AG20443 (cell line): ENCODE measurements around the gene BTBD16.

ENCODE experiments used
- DNase-seq: peaks from one replicate; pipeline ENCODE4 v3.0.0; 2012; ENCODE audit warnings: low spot score, mixed read lengths

BTBD16 gene

GRCh38 chr10:122374237-122374858, 103.3 kb downstream of the BTBD16 start, which contains the start of gene PLEKHA1:
Gene PLEKHA1 (plus strand): TSS chr10:122374708. CDS start chr10:122393201, 18,493 bp downstream.
- peak; percentile 99 for DNase-seq

DNA sequence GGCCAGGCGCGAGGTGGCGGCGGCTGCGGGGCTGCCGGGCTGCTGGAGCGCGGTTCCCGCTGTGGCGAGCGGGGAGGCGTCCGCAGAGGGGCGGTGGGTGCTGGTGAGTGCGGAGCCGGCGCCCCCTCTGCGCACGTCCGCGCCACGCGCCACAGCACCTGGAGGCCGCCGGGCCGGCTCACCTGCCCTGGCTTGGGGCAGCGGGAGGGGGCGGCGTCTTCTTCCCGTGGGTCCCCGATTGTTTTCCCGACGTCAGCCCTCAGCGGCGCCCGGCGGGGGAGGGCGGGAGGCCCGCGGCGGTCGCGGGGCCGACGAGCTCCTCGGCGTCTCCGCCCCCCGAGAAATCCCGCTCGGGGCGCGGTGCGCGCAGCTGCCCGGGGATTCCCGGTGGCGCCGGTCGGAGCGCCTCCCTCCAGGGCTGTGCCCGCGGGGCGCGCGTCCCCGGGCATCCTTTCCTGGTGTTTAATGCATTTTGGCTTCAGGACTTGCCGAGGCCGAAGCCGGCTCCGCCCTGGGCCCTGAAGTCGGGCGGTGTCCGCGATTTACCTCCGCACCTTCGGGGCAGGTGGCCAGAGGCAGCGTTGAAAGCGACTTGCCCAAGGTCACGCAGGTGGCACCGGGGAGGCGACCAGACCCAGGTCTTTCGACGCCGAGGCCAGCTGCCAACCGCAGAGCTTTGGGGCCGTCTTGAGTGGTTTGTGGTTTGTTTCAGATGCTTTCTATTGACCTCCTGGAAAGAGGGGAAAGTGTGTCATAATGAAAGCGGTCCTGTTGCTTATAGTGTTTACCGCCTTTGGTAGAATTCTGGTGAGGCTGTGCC, 104.0 kb downstream of the BTBD16 start:
- DNase-seq, result peak; percentile 83

DNA sequence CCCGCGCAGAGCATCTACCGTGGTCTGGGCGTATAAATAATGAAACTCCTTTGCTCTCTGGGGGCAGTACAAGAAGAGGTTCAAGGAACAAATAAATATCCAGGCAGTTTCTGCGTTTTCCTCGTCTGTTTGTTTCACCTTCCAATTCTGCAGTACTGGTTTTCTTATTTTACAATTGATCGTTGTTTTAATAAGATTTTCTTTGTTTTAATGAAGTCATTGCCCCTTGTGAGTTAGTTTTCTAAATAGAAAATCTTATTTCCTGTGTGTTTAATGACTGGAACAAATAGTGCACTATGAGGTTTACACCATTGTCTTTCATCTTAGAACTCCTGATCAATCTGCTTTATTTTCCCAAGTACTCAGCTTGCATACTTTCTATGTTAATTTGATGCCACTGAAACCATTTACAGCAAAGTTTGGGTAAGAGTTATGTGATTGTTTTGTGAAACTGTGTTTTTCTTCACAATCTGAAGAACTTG, 104.6 kb downstream of the BTBD16 start:
- no peak for DNase-seq

DNA sequence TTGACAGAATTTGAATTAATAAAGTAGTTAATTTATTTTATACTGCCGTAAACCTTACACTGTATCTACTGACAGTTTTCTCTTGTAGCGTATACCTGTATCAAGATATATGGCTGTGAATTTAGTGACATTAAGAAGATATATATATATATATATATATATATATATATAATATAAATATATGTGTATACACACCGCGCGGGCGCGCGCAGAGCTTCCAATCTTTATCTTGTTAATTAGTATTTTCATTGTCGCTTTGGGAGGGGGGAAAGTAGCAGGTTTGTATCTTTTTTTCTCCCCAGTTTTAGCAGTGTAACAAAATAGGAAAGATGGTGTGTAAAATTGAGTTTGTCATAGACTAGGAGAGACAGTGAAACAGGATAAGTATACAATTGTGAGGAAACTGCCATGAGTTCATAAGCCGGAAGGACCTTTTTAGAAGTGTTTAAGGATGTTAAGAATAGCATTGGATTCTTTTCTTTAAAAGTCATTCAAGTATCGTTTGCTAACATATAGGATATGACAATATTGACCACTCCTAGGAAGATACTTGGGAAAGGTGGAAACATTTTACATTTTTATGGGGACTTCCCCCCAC, 105.4 kb downstream of the BTBD16 start:
- no peak for DNase-seq

DNA sequence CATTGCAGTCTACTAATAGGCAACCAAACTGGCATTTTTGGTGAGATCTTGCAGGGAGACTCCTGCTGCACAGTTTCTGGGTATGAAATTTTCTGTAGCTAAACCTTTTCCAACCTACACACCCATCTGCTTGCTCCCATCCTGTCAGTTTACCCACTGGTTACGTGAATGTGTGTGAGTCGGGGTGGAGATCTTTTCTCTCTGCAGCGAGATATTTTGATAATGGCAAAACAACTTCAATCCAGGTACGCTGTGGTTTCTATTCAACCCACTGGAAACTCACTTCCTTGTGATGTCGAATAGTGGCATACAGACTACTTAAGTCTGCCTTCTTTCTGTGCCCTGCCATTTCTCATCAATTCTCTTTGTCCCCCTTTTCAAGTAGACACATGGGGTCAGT, 107.9 kb downstream of the BTBD16 start:
- DNase-seq, result no peak

- no peak for DNase-seq
Measured at GRCh38 chr10:122379537-122379936, 108.4 kb downstream of the BTBD16 start.

- no peak for DNase-seq
Measured at GRCh38 chr10:122380703-122381102, 109.6 kb downstream of the BTBD16 start.

GRCh38 chr10:122381680-122382079, 110.6 kb downstream of the BTBD16 start:
- DNase-seq, result no peak

DNA sequence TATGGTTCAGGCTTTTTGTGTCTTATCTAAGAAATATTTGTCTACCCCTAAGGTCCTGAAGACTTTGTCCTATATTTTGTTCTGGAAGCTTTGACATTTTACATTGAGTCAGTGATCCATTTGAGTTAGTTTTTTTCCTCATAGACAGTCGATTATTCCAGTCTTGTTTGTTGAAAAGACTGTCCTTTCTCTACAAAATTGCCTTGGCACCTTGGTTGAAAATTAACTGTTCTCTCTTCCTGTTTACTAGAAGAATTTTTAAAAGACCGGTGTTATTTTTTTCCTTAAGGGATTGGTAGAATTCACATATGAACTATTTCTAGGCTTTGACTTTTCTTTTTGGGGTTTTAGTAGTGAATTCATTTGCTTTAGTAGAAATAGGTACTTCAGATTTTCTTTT, 115.4 kb downstream of the BTBD16 start:
- DNase-seq, result no peak

DNA sequence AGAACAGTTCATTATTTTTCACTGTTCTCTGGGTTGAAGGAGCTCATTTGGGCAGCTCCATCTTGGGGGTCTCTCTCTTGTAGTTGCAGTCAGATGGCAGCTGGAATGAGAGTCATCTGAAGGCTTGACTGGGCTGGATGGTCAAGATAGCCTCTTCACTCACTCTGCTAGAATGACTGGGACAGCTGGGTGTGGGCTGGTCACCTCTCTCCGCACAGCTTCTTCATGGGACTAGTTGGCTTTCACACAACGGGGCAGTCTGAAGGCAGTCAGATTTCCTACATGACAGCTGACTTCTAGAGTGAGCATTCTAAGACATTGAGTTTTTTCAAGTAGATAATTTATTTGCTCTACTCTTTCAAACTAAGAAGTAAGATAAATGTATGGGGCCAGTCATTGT, 116.5 kb downstream of the BTBD16 start:
- no peak for DNase-seq
